SK-N-MC (cell line): ENCODE measurements around the gene ZFAND3.

ENCODE experiments used
- EZH2 ChIP-seq: fragments of 200-600 bp; sonication (generic); IDR thresholded peaks from one replicate; pipeline ENCODE4 v1.6.1; 2017; ENCODE audit warnings: antibody characterized with exemption
- POLR2AphosphoS5 ChIP-seq: IDR thresholded peaks from 2 replicates; pipeline ENCODE4 v1.6.1; 2012; ENCODE audit warnings: mild to moderate bottlenecking, low read depth, low read length, borderline replicate concordance

DNA sequence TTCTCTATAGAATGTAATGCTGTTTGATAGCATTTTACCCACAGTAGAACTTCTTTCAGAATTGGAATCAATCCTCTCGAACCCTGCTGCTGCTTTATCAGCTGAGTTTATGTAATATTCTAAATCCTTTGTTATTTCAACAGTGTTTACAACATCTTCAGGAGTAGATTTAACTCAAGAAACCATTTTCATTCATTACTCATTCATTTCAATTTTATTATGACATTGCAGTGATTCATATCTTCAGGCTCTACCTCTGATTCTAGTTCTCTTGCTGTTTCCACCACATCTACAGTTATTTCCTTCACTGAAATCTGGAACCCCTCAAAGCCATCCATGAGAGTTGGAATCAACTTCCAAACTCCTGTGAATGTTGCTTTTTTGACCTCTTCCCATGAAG, 93.7 kb downstream of the ZFAND3 start:
- TF ChIP-seq POLR2AphosphoS5, result no peak
- no peak for TF ChIP-seq EZH2
